NB4 (cell line): ENCODE data around the gene XRCC6.

Source experiments
- CTCF ChIP-seq: IDR thresholded peaks from one replicate; pipeline ENCODE4 v1.5.1; 2012; ENCODE audit warnings: low read depth, low read length
- MYC ChIP-seq: IDR thresholded peaks from 2 replicates; pipeline ENCODE4 v1.6.1; 2011; ENCODE audit warnings: low read depth, low read length
- POLR2A ChIP-seq: IDR thresholded peaks from 2 replicates; pipeline ENCODE4 v1.6.1; 2011; ENCODE audit warnings: mild to moderate bottlenecking; ENCODE audit not compliant: insufficient read length; ENCODE audit errors: extremely low read depth
- TF ChIP-seq, protein P1 (sequence below): IDR thresholded peaks from 2 replicates; pipeline ENCODE4 v1.6.1; 2011; ENCODE audit warnings: low read depth, low read length

DNA sequence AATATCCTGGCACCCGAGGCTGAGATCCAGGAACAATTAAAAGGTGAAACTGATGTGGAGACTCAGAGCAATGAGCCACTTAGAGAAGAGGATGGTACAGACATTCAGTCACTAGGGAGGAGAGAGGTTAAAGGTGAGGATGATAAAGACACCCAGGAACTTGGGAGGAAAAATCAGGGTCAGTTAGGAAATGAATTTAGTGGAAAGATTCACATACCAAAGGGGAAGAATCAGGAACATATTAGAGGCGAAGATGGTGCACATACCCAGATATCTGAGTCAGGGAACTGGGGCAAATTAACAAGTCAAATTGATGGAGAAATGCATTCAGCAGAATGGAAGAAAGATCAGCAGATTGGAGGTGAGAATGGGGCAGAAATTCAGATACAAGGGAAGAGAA lies 74.1 kb downstream of the XRCC6 start:
- TF ChIP-seq CTCF (no peak), POLR2A (no peak), MYC (no peak)
- TF ChIP-seq, protein P1, sequence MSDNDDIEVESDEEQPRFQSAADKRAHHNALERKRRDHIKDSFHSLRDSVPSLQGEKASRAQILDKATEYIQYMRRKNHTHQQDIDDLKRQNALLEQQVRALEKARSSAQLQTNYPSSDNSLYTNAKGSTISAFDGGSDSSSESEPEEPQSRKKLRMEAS = no peak
